HepG2 (cell line): ENCODE results near the gene LGALS8. TPM values are rescaled to one million over a fixed set of nuclear protein-coding genes. Genes with fewer than 3 reads are reported as not detected.

ENCODE experiments used
- BRD4 ChIP-seq: sonication (generic); formaldehyde crosslinking; IDR thresholded peaks from 2 replicates; pipeline ENCODE4 v1.4.0; 2020; ENCODE audit warnings: missing genetic modification reagents
- CENPT ChIP-seq: sonication (generic); formaldehyde crosslinking; IDR thresholded peaks from 2 replicates; pipeline ENCODE4 v1.8.0; 2022; ENCODE audit warnings: low read depth, mild to moderate bottlenecking, moderate library complexity, missing genetic modification reagents
- MED1 ChIP-seq: sonication (generic); formaldehyde crosslinking; IDR thresholded peaks from 2 replicates; pipeline ENCODE4 v1.4.0; 2020; ENCODE audit warnings: missing genetic modification reagents
- NFRKB ChIP-seq: fragments of 450-650 bp; IDR thresholded peaks from 2 replicates; pipeline ENCODE4 v1.6.1; 2017
- REST ChIP-seq, 2 experiments: IDR thresholded peaks; 2 replicates each; pipeline ENCODE4 v1.6.1; 2011 to 2012; ENCODE audit warnings: low read length in 2 of 2, borderline replicate concordance in 1 of 2, low read depth in 1 of 2, mild to moderate bottlenecking in 1 of 2, moderate library complexity in 1 of 2
- SMAD9 ChIP-seq: sonication (generic); formaldehyde crosslinking; IDR thresholded peaks from 2 replicates; pipeline ENCODE4 v1.5.1; 2020; ENCODE audit warnings: mild to moderate bottlenecking, missing genetic modification reagents
- XRCC5 ChIP-seq: fragments of 200-400 bp; formaldehyde crosslinking; optimal IDR thresholded peaks from 2 replicates; pipeline ENCODE3; 2017; ENCODE audit warnings: mild to moderate bottlenecking, low read length
- ZBTB7B ChIP-seq: sonication (generic); formaldehyde crosslinking; IDR thresholded peaks from 2 replicates; pipeline ENCODE4 v1.4.0; 2020; ENCODE audit warnings: missing genetic modification reagents
- ZNF20 ChIP-seq: sonication (generic); formaldehyde crosslinking; IDR thresholded peaks from 2 replicates; pipeline ENCODE4 v1.4.0; 2020; ENCODE audit warnings: mild to moderate bottlenecking, moderate library complexity, missing genetic modification reagents
- ZNF343 ChIP-seq: sonication (generic); formaldehyde crosslinking; IDR thresholded peaks from 2 replicates; pipeline ENCODE4 v1.4.0; 2020; ENCODE audit warnings: mild to moderate bottlenecking, missing genetic modification reagents
- ZNF354B ChIP-seq: sonication (generic); formaldehyde crosslinking; IDR thresholded peaks from 2 replicates; pipeline ENCODE4 v1.8.0; 2022; ENCODE audit warnings: mild to moderate bottlenecking, missing genetic modification reagents
- ZNF556 ChIP-seq: sonication (generic); formaldehyde crosslinking; IDR thresholded peaks from 2 replicates; pipeline ENCODE4 v1.4.0; 2020; ENCODE audit warnings: mild to moderate bottlenecking, missing genetic modification reagents, borderline replicate concordance
- ZNF607 ChIP-seq: sonication (generic); formaldehyde crosslinking; IDR thresholded peaks from 2 replicates; pipeline ENCODE4 v1.5.1; 2020; ENCODE audit warnings: missing genetic modification reagents, mild to moderate bottlenecking, borderline replicate concordance
- ZNF841 ChIP-seq: sonication (generic); formaldehyde crosslinking; IDR thresholded peaks from 2 replicates; pipeline ENCODE4 v1.8.1; 2023; ENCODE audit warnings: missing genetic modification reagents, borderline replicate concordance
- ZSCAN25 ChIP-seq: sonication (generic); formaldehyde crosslinking; IDR thresholded peaks from 2 replicates; pipeline ENCODE4 v1.8.0; 2022; ENCODE audit warnings: mild to moderate bottlenecking, missing genetic modification reagents
- polyA plus RNA-seq, 8 experiments: library from polyadenylated mRNA; depleted of rRNA in 3 of 8; stranded (reverse) in 7 of 8; unstranded in 1 of 8; fragments of >200 nt; fragmentation: Illumina TruSeq in 4 of 8; extraction: Trizol in 4 of 8; gene quantifications; 2 replicates each; pipeline versions ENCODE4 v1.2.1 to v1.2.3, GENCODE V29; 2011 to 2016; ENCODE audit warnings: low read depth in 4 of 8, missing spikeins in 1 of 8, mixed read lengths in 1 of 8; ENCODE audit not compliant: insufficient read depth in 1 of 8
- total RNA-seq, 5 experiments: library from RNA; depleted of rRNA; stranded (reverse); fragments of >200 nt; fragmentation: Illumina TruSeq; extraction: Trizol; gene quantifications; 2 replicates each; pipeline ENCODE4 v1.2.3, GENCODE V29; 2016; ENCODE audit warnings: low read depth in 1 of 5
- TF ChIP-seq, protein P1 (sequence below): sonication (generic); formaldehyde crosslinking; IDR thresholded peaks from 2 replicates; pipeline ENCODE4 v1.8.1; 2023; ENCODE audit warnings: missing genetic modification reagents, mild to moderate bottlenecking, borderline replicate concordance
- TF ChIP-seq, protein P2 (sequence below): sonication (generic); formaldehyde crosslinking; IDR thresholded peaks from 2 replicates; pipeline ENCODE4 v1.5.0; 2020; ENCODE audit warnings: mild to moderate bottlenecking, missing genetic modification reagents, borderline replicate concordance

LGALS8 gene
- total and polyA plus RNA-seq, 2 of the 13 experiments (the other 11 are each of a cell fraction or from before 2014, with no cell fraction given): 29.3 to 185 TPM

DNA sequence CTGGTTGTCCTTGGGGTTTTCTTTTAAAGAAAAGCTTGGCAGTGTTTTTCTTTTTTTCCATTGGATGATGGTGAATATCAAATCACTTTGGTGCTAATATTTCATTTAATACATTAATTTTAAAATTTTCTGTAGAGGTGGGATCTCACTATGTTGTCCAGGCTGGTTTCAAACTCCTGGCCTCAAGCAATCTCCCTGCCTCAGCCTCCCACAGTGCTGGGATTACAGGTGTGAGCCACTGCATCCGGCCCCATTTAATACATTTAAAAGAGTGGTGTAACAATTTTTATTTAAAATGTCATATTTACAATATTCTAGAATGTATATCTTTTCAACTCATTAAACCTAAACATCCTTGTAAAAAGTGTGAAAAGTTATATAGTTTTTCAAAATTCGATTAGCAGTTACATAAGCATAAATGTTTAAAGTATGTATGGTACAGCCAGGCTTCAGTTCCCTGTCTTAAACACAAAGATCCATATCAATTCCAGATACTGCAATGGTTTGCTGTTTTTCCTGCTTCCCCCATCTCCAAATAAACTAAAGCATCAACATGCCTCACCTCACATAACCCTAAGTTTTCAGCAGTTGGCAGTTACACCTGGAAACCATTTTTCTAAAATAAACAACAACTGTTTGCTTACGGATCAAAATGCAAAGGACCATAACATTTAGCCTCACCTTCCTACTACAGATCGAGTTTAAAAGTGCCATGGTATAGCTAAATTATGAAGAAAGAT, 8.9 kb upstream of the LGALS8 start (continued):
- TF ChIP-seq REST (IDR thresholded peaks at IDR 0.05; ENCODE audit: borderline replicate concordance in 1 of 2, low read depth in 1 of 2, low read length in 2 of 2) (no peak), ZNF841 (CRISPR knock-in tag) (no peak), ZNF556 (CRISPR knock-in tag) (no peak), MED1 (CRISPR knock-in tag) (peak; percentile 93), ZNF354B (CRISPR knock-in tag) (no peak), XRCC5 (no peak), ZNF20 (no peak), ZSCAN25 (no peak), SMAD9 (CRISPR knock-in tag) (no peak), CENPT (CRISPR knock-in tag) (no peak), ZNF343 (CRISPR knock-in tag) (no peak), ZBTB7B (no peak), BRD4 (no peak), NFRKB (no peak), ZNF607 (CRISPR knock-in tag) (no peak)
- TF ChIP-seq, protein P1, sequence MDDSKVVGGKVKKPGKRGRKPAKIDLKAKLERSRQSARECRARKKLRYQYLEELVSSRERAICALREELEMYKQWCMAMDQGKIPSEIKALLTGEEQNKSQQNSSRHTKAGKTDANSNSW (CRISPR knock-in tag): no peak
- TF ChIP-seq, protein P2, sequence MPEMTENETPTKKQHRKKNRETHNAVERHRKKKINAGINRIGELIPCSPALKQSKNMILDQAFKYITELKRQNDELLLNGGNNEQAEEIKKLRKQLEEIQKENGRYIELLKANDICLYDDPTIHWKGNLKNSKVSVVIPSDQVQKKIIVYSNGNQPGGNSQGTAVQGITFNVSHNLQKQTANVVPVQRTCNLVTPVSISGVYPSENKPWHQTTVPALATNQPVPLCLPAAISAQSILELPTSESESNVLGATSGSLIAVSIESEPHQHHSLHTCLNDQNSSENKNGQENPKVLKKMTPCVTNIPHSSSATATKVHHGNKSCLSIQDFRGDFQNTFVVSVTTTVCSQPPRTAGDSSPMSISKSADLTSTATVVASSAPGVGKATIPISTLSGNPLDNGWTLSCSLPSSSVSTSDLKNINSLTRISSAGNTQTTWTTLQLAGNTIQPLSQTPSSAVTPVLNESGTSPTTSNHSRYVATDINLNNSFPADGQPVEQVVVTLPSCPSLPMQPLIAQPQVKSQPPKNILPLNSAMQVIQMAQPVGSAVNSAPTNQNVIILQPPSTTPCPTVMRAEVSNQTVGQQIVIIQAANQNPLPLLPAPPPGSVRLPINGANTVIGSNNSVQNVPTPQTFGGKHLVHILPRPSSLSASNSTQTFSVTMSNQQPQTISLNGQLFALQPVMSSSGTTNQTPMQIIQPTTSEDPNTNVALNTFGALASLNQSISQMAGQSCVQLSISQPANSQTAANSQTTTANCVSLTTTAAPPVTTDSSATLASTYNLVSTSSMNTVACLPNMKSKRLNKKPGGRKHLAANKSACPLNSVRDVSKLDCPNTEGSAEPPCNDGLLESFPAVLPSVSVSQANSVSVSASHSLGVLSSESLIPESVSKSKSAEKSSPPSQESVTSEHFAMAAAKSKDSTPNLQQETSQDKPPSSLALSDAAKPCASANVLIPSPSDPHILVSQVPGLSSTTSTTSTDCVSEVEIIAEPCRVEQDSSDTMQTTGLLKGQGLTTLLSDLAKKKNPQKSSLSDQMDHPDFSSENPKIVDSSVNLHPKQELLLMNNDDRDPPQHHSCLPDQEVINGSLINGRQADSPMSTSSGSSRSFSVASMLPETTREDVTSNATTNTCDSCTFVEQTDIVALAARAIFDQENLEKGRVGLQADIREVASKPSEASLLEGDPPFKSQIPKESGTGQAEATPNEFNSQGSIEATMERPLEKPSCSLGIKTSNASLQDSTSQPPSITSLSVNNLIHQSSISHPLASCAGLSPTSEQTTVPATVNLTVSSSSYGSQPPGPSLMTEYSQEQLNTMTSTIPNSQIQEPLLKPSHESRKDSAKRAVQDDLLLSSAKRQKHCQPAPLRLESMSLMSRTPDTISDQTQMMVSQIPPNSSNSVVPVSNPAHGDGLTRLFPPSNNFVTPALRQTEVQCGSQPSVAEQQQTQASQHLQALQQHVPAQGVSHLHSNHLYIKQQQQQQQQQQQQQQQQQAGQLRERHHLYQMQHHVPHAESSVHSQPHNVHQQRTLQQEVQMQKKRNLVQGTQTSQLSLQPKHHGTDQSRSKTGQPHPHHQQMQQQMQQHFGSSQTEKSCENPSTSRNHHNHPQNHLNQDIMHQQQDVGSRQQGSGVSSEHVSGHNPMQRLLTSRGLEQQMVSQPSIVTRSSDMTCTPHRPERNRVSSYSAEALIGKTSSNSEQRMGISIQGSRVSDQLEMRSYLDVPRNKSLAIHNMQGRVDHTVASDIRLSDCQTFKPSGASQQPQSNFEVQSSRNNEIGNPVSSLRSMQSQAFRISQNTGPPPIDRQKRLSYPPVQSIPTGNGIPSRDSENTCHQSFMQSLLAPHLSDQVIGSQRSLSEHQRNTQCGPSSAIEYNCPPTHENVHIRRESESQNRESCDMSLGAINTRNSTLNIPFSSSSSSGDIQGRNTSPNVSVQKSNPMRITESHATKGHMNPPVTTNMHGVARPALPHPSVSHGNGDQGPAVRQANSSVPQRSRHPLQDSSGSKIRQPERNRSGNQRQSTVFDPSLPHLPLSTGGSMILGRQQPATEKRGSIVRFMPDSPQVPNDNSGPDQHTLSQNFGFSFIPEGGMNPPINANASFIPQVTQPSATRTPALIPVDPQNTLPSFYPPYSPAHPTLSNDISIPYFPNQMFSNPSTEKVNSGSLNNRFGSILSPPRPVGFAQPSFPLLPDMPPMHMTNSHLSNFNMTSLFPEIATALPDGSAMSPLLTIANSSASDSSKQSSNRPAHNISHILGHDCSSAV (CRISPR knock-in tag): no peak
